Retinal pigment epithelial cell (primary cell): ENCODE results near the gene GPR160.
"Not testable (repeated sequence)": the region's sequence is repeated elsewhere in the genome, so short reads cannot be mapped to it uniquely, and the experiment has no call there.

Experiments used
- DNase-seq: peaks from one replicate; pipeline ENCODE4 v3.0.0-alpha.2; 2010; ENCODE audit warnings: low read depth
- H3K4me3 ChIP-seq: 2 replicates; pipeline ENCODE4 v1.5.1; 2011; ENCODE audit warnings: mild to moderate bottlenecking, low read length, control low read depth, moderate library complexity
- TF ChIP-seq, protein P1 (sequence below): conservative IDR thresholded peaks from 2 replicates; pipeline ENCODE4 v1.5.1; 2011; ENCODE audit warnings: low read depth, low read length, control low read depth, inconsistent platforms

The GPR160 gene

DNA sequence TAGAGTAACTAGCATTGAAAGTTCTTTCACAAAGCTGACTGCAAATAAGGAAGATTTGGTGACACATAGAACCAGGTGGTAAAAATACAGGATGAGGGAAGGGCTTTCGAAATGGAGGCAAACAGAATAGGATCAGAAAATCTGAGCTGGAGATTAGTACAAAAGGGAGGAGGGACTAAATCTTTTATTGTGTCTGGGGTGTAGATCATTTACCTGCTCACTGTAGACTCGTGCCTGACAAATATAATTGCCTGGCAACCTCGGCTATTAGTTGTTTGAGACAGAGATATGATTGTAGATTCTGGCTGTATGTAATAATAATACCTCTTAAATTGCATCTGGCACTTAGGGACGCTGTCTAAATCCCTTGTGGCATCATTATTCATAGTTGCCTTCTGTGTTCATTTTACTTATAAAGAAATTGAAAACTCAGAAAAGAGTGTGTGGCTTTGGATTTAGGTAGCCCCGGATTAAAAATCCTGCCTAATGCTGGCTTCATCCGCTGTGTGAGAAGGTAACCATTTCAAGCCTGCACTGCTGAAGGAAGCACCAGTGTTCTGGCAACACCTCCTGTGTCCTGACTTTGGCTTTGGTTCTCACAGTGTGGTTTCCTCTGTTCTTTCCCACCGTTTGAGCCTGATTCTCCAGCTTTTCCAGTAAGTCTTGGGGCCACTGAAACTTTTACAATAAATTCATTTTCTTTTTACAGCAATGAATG lies 25.0 kb upstream of the GPR160 start:
- DNase-seq: no peak
- TF ChIP-seq, protein P1, sequence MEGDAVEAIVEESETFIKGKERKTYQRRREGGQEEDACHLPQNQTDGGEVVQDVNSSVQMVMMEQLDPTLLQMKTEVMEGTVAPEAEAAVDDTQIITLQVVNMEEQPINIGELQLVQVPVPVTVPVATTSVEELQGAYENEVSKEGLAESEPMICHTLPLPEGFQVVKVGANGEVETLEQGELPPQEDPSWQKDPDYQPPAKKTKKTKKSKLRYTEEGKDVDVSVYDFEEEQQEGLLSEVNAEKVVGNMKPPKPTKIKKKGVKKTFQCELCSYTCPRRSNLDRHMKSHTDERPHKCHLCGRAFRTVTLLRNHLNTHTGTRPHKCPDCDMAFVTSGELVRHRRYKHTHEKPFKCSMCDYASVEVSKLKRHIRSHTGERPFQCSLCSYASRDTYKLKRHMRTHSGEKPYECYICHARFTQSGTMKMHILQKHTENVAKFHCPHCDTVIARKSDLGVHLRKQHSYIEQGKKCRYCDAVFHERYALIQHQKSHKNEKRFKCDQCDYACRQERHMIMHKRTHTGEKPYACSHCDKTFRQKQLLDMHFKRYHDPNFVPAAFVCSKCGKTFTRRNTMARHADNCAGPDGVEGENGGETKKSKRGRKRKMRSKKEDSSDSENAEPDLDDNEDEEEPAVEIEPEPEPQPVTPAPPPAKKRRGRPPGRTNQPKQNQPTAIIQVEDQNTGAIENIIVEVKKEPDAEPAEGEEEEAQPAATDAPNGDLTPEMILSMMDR: no peak
- H3K4me3 ChIP-seq: no peak overlapping the region

DNA sequence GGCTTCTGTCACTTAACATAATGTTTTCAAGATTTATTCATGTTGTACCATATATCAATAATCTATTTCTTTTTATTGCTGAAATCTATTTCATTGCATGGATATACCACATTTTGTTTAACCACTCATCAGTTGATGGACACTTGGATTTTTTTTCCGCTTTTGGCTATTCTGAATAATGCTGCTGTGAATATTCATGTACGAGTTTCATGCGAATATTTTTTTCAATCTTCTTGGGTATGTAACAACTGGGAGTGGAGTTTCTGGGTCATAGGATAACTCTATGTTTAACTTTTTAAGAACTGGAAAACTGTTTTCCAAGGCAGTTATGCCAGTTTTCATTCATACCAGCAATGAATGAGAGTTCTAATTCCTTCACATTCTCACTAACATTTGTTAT lies 21.7 kb upstream of the GPR160 start:
- no peak overlapping the region for H3K4me3 ChIP-seq
- DNase-seq: no peak
- TF ChIP-seq, protein P1: no peak

DNA sequence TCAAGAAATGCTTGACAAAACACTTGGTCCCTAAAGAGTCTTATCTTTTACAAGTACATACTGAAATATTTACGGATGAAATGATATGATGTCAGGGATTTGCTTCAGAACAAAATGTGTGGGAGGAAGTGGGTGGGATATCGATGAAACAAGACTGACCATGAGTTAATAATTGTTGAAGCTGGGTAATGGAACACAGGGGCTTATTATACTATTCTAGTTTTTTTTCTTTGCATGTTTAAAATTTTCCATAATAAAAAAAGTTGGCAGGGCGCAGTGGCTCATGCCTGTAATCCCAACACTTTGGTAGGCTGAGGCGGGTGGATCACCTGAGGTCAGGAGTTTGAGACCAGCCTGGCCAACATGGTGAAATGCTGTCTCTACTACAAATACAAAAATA lies 18.5 kb upstream of the GPR160 start:
- not testable (repeated sequence) for DNase-seq, H3K4me3 ChIP-seq

DNA sequence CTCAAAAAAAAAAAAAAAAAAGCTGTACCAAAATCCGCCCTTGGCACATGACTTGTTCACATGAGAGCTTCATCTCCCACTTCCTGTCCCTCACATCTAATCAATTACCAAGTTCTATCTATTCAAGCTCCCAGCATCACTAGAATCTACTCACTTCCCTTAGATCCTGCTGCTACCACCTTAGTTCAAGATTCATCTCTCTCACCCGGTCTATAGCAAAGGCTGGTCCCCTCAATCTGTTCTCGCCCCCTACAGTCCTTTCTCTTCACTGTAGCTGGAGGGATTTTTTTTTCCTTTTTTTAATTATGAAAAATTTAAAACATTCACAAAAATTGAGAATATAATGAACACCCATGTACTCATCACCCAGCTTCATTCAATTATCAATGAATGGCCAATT lies 16.7 kb upstream of the GPR160 start:
- TF ChIP-seq, protein P1: peak; percentile 25
- H3K4me3 ChIP-seq: no peak overlapping the region
- DNase-seq: no peak

DNA sequence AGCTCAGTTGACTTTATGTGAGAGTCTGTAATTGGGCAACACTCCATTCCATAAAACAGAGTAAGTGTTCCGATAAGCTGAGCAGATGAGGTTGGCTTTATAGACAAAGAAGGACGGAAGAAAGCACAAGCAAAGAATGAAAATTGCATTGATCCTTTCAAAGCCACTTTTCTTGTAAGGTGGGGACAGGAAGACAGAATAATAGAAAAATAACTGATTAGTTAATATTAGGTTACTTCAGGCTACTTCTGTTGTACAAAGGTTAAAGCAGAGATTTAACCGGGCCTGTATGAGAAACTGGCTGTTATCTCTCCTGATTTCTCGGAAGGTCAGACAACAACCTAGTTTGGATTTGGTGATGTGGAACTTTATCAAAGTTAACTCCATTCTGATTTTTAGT lies 15.5 kb upstream of the GPR160 start:
- no peak for DNase-seq
- TF ChIP-seq, protein P1: no peak

DNA sequence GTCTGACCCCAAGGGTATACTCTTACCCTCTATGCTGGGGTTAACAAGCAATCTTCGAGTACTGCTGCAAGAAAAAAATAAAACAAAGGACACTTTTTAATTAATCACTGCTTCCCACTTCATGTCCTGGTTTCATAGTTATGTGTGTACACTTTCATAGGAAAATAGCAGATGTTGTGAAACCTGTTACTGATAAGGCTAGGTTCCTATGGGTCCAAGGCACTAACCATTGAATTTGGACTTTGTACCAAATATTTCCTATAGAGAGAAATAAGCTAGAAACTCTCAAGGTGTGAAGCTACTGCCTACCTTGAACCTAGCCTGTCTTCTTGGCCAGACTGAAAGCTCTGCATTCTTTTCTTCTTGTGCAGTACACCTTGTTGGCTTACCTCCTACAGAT lies 14.6 kb upstream of the GPR160 start:
- H3K4me3 ChIP-seq: no peak overlapping the region
- TF ChIP-seq, protein P1: no peak
- DNase-seq: no peak

More for the DNA sequence above, 15.5 kb upstream of the GPR160 start:
- no peak overlapping the region for H3K4me3 ChIP-seq

DNA sequence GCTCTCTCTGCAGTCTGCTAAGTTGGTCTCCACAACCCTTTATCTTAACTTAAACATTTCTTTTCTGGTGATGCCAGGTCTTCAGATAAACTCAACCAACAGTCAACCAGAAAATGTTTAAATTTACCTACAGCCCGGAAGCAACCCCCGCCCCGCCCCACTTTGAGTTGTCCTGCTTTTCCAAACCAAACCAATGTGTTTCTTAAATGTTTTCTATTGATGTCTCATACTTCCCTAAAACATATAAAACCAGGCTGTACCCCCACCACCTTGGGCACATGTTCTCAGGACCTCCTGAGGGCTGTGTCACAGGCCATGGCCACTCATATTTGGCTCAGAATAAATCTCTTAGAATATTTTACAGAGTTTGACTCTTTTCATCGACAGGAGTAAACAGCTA lies 13.2 kb upstream of the GPR160 start:
- DNase-seq: no peak
- TF ChIP-seq, protein P1: no peak
- no peak overlapping the region for H3K4me3 ChIP-seq
